GM23338 (cell line): Measurements from ENCODE around the gene SELE. TPM values are rescaled to one million over a fixed set of nuclear protein-coding genes. Genes with fewer than 3 reads are reported as not detected.

Experiments used
- ATAC-seq: fragments of 200-7000 bp; cut with Tn5 transposase; 3 replicates; pipeline ENCODE4 v1.9.1; 2020
- DNase-seq: peaks from one replicate; pipeline ENCODE4 v3.0.0-alpha.2; 2015; ENCODE audit warnings: low spot score
- H2AFZ ChIP-seq: fragments of 200-600 bp; sonication (generic); 2 replicates; pipeline ENCODE4 v1.8.0; 2016; ENCODE audit warnings: antibody characterized with exemption, mild to moderate bottlenecking, moderate library complexity
- H3F3A ChIP-seq: fragments of 200-600 bp; sonication (generic); replicated peaks from 2 replicates; pipeline ENCODE4 v1.8.0; 2017; ENCODE audit warnings: antibody characterized with exemption, mixed run types, low read depth
- H3K27ac ChIP-seq: fragments of 200-600 bp; sonication (generic); 2 replicates; pipeline ENCODE4 v1.6.1; 2016; ENCODE audit warnings: low read depth
- H3K27me3 ChIP-seq: fragments of 200-600 bp; sonication (generic); 2 replicates; pipeline ENCODE4 v1.8.0; 2016; ENCODE audit warnings: mild to moderate bottlenecking, mixed run types, moderate library complexity; ENCODE audit not compliant: insufficient read depth
- H3K36me3 ChIP-seq: fragments of 200-600 bp; sonication (generic); 2 replicates; pipeline ENCODE4 v1.8.0; 2016; ENCODE audit warnings: mild to moderate bottlenecking; ENCODE audit not compliant: insufficient read depth
- H3K4me1 ChIP-seq: fragments of 200-600 bp; sonication (generic); 2 replicates; pipeline ENCODE4 v1.8.0; 2016; ENCODE audit warnings: mild to moderate bottlenecking, moderate library complexity; ENCODE audit not compliant: insufficient read depth
- H3K4me2 ChIP-seq: fragments of 200-600 bp; sonication (generic); 2 replicates; pipeline ENCODE4 v1.7.1; 2017; ENCODE audit warnings: mixed run types
- H3K4me3 ChIP-seq: fragments of 200-600 bp; sonication (generic); 2 replicates; pipeline ENCODE4 v1.6.1; 2016; ENCODE audit warnings: mixed run types
- H3K79me2 ChIP-seq: fragments of 200-600 bp; sonication (generic); replicated peaks from 2 replicates; pipeline ENCODE4 v1.8.0; 2017; ENCODE audit warnings: mild to moderate bottlenecking; ENCODE audit not compliant: insufficient read depth
- H3K9me2 ChIP-seq: fragments of 200-600 bp; sonication (generic); 2 replicates; pipeline ENCODE4 v1.8.0; 2017; ENCODE audit not compliant: insufficient read depth
- H4K20me1 ChIP-seq: fragments of 200-600 bp; sonication (generic); replicated peaks from 2 replicates; pipeline ENCODE4 v1.8.0; 2017; ENCODE audit warnings: mild to moderate bottlenecking; ENCODE audit not compliant: insufficient read depth
- H3K27ac Mint-ChIP-seq: 2 replicates; pipeline ENCODE4 v1.8.0; 2020; ENCODE audit warnings: inconsistent platforms, mild to moderate bottlenecking, moderate library complexity, mixed read lengths
- H3K27me3 Mint-ChIP-seq: 3 replicates; pipeline ENCODE4 v1.8.0; 2022; ENCODE audit warnings: low read depth, mild to moderate bottlenecking, moderate library complexity, mixed read lengths, inconsistent platforms; ENCODE audit not compliant: insufficient read depth, poor library complexity
- H3K36me3 Mint-ChIP-seq: 3 replicates; pipeline ENCODE4 v1.8.0; 2021; ENCODE audit warnings: low read depth, mild to moderate bottlenecking, inconsistent platforms, moderate library complexity, mixed read lengths
- H3K4me1 Mint-ChIP-seq: 3 replicates; pipeline ENCODE4 v1.8.0; 2020; ENCODE audit warnings: mild to moderate bottlenecking, inconsistent platforms, mixed read lengths
- H3K4me3 Mint-ChIP-seq: 3 replicates; pipeline ENCODE4 v1.8.0; 2021; ENCODE audit warnings: moderate library complexity, mild to moderate bottlenecking, inconsistent platforms, mixed read lengths
- H3K9me3 Mint-ChIP-seq: 3 replicates; pipeline ENCODE4 v1.8.0; 2020; ENCODE audit warnings: moderate library complexity, mild to moderate bottlenecking, inconsistent platforms, mixed read lengths
- CREB1 ChIP-seq: fragments of 250-450 bp; sonication (Bioruptor Pico); IDR thresholded peaks from 2 replicates; pipeline ENCODE4 v1.5.0; 2020; ENCODE audit warnings: low read depth, mild to moderate bottlenecking, moderate library complexity
- JUNB ChIP-seq: IDR thresholded peaks from one replicate; pipeline ENCODE4 v1.6.1; 2016; ENCODE audit warnings: antibody characterized with exemption; ENCODE audit not compliant: unreplicated experiment
- POLR2AphosphoS5 ChIP-seq: IDR thresholded peaks from 2 replicates; pipeline ENCODE4 v1.6.1; 2016; ENCODE audit warnings: antibody characterized with exemption, low read depth
- STAT1 ChIP-seq: IDR thresholded peaks from one replicate; pipeline ENCODE4 v1.6.1; 2016; ENCODE audit warnings: antibody characterized with exemption; ENCODE audit not compliant: unreplicated experiment
- ZNF331 ChIP-seq: fragments of 250-450 bp; sonication (Bioruptor Pico); IDR thresholded peaks from 2 replicates; pipeline ENCODE4 v1.5.0; 2020; ENCODE audit warnings: low read depth, mild to moderate bottlenecking, moderate library complexity
- polyA plus RNA-seq: library from polyadenylated mRNA; unstranded; fragments of >200 nt; fragmentation: Nextera tagmentation; extraction: Ambion mirVana; gene quantifications from 2 replicates; pipeline ENCODE4 v1.2.1, GENCODE V29; 2016
- total RNA-seq: library from RNA; depleted of rRNA; stranded (reverse); fragments of >200 nt; shearing (Covaris generic); gene quantifications from 2 replicates; pipeline ENCODE4 v1.2.3, GENCODE V29; 2014
- TF ChIP-seq, protein P1 (sequence below): IDR thresholded peaks from 2 replicates; pipeline ENCODE4 v1.6.1; 2016; ENCODE audit warnings: antibody characterized with exemption
- TF ChIP-seq, protein P2 (sequence below), 2 experiments: fragments of 200-600 bp in 1 of 2; sonication (generic) in 1 of 2; conservative IDR thresholded peaks; 2 replicates each; pipeline versions ENCODE4 v1.5.1 to v1.6.1; 2016 to 2017; ENCODE audit warnings: antibody characterized with exemption in 2 of 2, low read depth in 2 of 2, mild to moderate bottlenecking in 2 of 2, moderate library complexity in 1 of 2
- TF ChIP-seq, protein P3 (sequence below): fragments of 250-450 bp; sonication (Bioruptor Pico); IDR thresholded peaks from 2 replicates; pipeline ENCODE4 v1.5.0; 2020; ENCODE audit warnings: mild to moderate bottlenecking, moderate library complexity

SELE gene
- total and polyA plus RNA-seq, 2 experiments from 2014 or later = not detected

DNA sequence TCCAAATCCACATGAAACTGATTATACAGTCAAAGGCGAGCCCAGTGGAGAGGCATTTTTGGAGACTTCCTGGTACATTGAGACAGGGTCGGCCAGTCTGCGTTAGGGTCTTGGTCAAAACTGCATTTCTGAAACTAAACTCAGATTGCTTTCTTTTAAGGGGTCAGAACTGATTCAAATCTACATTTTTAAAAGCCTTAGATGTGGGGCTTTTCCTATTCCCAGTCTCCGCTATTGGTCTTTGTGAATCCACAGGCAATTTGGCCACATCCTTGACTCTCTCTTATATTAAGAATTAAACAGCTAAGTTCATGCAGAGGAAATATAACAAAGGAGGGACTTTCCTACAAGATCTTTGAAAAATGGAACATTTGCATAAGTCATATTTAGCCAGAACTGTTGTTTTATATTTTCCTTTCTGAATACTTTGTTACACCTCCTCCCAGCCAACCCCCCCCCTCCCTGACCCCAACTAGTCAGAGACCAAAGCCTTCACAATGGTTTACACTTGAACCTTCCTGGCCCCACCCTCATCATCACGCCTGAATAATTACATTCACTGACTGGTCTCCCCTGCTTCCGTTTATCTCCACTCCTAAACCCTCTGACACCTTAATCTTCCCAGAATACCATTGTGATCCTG, 53.4 kb downstream of the SELE start (continued):
- TF ChIP-seq, protein P1, sequence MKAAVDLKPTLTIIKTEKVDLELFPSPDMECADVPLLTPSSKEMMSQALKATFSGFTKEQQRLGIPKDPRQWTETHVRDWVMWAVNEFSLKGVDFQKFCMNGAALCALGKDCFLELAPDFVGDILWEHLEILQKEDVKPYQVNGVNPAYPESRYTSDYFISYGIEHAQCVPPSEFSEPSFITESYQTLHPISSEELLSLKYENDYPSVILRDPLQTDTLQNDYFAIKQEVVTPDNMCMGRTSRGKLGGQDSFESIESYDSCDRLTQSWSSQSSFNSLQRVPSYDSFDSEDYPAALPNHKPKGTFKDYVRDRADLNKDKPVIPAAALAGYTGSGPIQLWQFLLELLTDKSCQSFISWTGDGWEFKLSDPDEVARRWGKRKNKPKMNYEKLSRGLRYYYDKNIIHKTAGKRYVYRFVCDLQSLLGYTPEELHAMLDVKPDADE = no peak
- TF ChIP-seq, protein P2, sequence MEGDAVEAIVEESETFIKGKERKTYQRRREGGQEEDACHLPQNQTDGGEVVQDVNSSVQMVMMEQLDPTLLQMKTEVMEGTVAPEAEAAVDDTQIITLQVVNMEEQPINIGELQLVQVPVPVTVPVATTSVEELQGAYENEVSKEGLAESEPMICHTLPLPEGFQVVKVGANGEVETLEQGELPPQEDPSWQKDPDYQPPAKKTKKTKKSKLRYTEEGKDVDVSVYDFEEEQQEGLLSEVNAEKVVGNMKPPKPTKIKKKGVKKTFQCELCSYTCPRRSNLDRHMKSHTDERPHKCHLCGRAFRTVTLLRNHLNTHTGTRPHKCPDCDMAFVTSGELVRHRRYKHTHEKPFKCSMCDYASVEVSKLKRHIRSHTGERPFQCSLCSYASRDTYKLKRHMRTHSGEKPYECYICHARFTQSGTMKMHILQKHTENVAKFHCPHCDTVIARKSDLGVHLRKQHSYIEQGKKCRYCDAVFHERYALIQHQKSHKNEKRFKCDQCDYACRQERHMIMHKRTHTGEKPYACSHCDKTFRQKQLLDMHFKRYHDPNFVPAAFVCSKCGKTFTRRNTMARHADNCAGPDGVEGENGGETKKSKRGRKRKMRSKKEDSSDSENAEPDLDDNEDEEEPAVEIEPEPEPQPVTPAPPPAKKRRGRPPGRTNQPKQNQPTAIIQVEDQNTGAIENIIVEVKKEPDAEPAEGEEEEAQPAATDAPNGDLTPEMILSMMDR (conservative IDR thresholded peaks at IDR 0.05; ENCODE audit: low read depth in 2 of 2) = no peak
- TF ChIP-seq POLR2AphosphoS5 = no peak
- TF ChIP-seq CREB1 (CRISPR knock-in tag) = no peak

DNA sequence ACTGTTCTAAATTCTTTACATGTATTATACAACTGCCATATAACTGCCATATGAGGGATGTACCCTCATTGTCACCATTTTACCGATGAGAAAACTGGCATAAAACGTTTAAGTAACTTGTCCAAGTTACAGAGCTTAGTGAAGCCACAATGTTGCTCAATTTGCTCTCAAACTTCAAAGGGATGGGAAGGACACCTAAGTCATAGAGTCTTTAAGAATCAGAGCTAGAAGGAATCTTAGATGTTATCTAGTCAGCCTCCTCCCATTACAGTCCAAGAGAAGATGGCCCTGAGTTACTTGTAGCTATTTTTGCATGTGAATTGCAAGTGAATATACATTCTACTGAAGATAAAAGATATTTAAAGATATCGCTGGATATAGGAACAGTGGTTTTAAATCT, 54.2 kb downstream of the SELE start:
- TF ChIP-seq ZNF331 (CRISPR knock-in tag) = no peak
- no peak for TF ChIP-seq CREB1 (CRISPR knock-in tag)
- TF ChIP-seq, protein P3, sequence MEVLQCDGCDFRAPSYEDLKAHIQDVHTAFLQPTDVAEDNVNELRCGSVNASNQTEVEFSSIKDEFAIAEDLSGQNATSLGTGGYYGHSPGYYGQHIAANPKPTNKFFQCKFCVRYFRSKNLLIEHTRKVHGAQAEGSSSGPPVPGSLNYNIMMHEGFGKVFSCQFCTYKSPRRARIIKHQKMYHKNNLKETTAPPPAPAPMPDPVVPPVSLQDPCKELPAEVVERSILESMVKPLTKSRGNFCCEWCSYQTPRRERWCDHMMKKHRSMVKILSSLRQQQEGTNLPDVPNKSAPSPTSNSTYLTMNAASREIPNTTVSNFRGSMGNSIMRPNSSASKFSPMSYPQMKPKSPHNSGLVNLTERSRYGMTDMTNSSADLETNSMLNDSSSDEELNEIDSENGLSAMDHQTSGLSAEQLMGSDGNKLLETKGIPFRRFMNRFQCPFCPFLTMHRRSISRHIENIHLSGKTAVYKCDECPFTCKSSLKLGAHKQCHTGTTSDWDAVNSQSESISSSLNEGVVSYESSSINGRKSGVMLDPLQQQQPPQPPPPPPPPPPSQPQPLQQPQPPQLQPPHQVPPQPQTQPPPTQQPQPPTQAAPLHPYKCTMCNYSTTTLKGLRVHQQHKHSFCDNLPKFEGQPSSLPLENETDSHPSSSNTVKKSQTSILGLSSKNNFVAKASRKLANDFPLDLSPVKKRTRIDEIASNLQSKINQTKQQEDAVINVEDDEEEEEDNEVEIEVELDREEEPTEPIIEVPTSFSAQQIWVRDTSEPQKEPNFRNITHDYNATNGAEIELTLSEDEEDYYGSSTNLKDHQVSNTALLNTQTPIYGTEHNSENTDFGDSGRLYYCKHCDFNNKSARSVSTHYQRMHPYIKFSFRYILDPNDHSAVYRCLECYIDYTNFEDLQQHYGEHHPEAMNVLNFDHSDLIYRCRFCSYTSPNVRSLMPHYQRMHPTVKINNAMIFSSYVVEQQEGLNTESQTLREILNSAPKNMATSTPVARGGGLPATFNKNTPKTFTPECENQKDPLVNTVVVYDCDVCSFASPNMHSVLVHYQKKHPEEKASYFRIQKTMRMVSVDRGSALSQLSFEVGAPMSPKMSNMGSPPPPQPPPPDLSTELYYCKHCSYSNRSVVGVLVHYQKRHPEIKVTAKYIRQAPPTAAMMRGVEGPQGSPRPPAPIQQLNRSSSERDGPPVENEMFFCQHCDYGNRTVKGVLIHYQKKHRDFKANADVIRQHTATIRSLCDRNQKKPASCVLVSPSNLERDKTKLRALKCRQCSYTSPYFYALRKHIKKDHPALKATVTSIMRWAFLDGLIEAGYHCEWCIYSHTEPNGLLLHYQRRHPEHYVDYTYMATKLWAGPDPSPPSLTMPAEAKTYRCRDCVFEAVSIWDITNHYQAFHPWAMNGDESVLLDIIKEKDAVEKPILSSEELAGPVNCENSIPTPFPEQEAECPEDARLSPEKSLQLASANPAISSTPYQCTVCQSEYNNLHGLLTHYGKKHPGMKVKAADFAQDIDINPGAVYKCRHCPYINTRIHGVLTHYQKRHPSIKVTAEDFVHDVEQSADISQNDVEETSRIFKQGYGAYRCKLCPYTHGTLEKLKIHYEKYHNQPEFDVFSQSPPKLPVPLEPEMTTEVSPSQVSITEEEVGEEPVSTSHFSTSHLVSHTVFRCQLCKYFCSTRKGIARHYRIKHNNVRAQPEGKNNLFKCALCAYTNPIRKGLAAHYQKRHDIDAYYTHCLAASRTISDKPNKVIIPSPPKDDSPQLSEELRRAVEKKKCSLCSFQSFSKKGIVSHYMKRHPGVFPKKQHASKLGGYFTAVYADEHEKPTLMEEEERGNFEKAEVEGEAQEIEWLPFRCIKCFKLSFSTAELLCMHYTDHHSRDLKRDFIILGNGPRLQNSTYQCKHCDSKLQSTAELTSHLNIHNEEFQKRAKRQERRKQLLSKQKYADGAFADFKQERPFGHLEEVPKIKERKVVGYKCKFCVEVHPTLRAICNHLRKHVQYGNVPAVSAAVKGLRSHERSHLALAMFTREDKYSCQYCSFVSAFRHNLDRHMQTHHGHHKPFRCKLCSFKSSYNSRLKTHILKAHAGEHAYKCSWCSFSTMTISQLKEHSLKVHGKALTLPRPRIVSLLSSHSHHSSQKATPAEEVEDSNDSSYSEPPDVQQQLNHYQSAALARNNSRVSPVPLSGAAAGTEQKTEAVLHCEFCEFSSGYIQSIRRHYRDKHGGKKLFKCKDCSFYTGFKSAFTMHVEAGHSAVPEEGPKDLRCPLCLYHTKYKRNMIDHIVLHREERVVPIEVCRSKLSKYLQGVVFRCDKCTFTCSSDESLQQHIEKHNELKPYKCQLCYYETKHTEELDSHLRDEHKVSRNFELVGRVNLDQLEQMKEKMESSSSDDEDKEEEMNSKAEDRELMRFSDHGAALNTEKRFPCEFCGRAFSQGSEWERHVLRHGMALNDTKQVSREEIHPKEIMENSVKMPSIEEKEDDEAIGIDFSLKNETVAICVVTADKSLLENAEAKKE (CRISPR knock-in tag) = no peak
- TF ChIP-seq, protein P1 = no peak
- TF ChIP-seq JUNB = no peak
- no peak for TF ChIP-seq POLR2AphosphoS5
- TF ChIP-seq, protein P2 (conservative IDR thresholded peaks at IDR 0.05; ENCODE audit: low read depth in 2 of 2) = no peak
- TF ChIP-seq STAT1 = no peak
- peaks cover 67% of the 10 kb centered on the region for H3K27me3 ChIP-seq
- ATAC-seq = no peak

More for the DNA sequence above, 54.2 kb downstream of the SELE start:
- Histone ChIP-seq H3F3A (no peaks in the 10 kb centered on the region), H2AFZ (no peak overlapping the region), H3K4me3 (no peak overlapping the region), H3K79me2 (no peaks in the 10 kb centered on the region), H3K9me2 (no peaks in the 10 kb centered on the region), H3K27ac (no peak overlapping the region), H3K4me1 (peaks cover 13% of the 10 kb centered on the region; the same call in 1 of the 2 replicates), H3K4me2 (no peak overlapping the region), H3K36me3 (no peaks in the 10 kb centered on the region), H4K20me1 (peaks cover 6% of the 10 kb centered on the region; the same call in 1 of the 2 replicates)
- peaks cover 39% of the 10 kb centered on the region for H3K27me3 Mint-ChIP-seq
- no peak overlapping the region for H3K4me3 Mint-ChIP-seq
- no peaks in the 10 kb centered on the region; the same call in 2 of the 3 replicates for H3K9me3 Mint-ChIP-seq
- H3K27ac Mint-ChIP-seq = no peak overlapping the region
- peaks cover 17% of the 10 kb centered on the region for H3K4me1 Mint-ChIP-seq
- DNase-seq = no peak
- no peaks in the 10 kb centered on the region for H3K36me3 Mint-ChIP-seq
